Inflammatory macrophage (primary cell): ENCODE data around the gene GBGT1.
"Not testable (repeated sequence)": the region's sequence is repeated elsewhere in the genome, so short reads cannot be mapped to it uniquely, and the experiment has no call there.

Experiments
- DNase-seq, 2 donors: peaks; one replicate each; pipeline ENCODE4 v3.0.0-alpha.2; 2020 to 2022
- total RNA-seq, 18 experiments: gene quantifications; one replicate each; lab custom pipeline; 2026; ENCODE audit warnings: mixed read lengths in 6 of 18, inconsistent platforms in 2 of 18; lab: John Stamatoyannopoulos, UW

Gene GBGT1
- total RNA-seq = 6.7 to 22.5 (median 16.5) reads per million in 18 experiments

GRCh38 chr9:133163504-133164172 is at the start of gene GBGT1:
TSS of gene GBGT1 (minus strand) at chr9:133163914. CDS start at chr9:133162412, 1,502 bp downstream.
- peak; percentile 56 to 62 for DNase-seq

- DNase-seq = no peak
These were observed 46.9 kb upstream of the GBGT1 start for GRCh38 chr9:133210609-133211008.

GRCh38 chr9:133210202-133210532 is 46.5 kb upstream of the GBGT1 start:
- no peak for DNase-seq

GRCh38 chr9:133209327-133210201 is 45.9 kb upstream of the GBGT1 start:
- DNase-seq = not testable (repeated sequence)

- not testable (repeated sequence) for DNase-seq
These were observed 45.2 kb upstream of the GBGT1 start, which contains the start of gene OBP2B for GRCh38 chr9:133208880-133209300. TSS of gene OBP2B (minus strand) at chr9:133209250. CDS start at chr9:133209199, 51 bp downstream.

GRCh38 chr9:133208171-133208879 is 44.6 kb upstream of the GBGT1 start:
- not testable (repeated sequence) for DNase-seq

- no peak for DNase-seq
These were observed 43.9 kb upstream of the GBGT1 start for GRCh38 chr9:133207540-133208170.

GRCh38 chr9:133207021-133207531 is 43.4 kb upstream of the GBGT1 start:
- no peak for DNase-seq

- DNase-seq = no peak
These were observed 42.5 kb upstream of the GBGT1 start for GRCh38 chr9:133205996-133206931.

- not testable (repeated sequence) for DNase-seq
These were observed 41.8 kb upstream of the GBGT1 start for GRCh38 chr9:133205481-133205887.

GRCh38 chr9:133204993-133205336 is 41.3 kb upstream of the GBGT1 start:
- DNase-seq = no peak

GRCh38 chr9:133204335-133204992 is 40.8 kb upstream of the GBGT1 start:
- no peak for DNase-seq

- DNase-seq = no peak
These were observed 39.9 kb upstream of the GBGT1 start for GRCh38 chr9:133203506-133204075.

- no peak for DNase-seq
These were observed 39.2 kb upstream of the GBGT1 start for GRCh38 chr9:133202688-133203453.

- DNase-seq = no peak
These were observed 38.4 kb upstream of the GBGT1 start for GRCh38 chr9:133202145-133202513.

GRCh38 chr9:133201424-133202144 is 37.9 kb upstream of the GBGT1 start:
- DNase-seq = no peak

- DNase-seq = no peak
These were observed 36.9 kb upstream of the GBGT1 start for GRCh38 chr9:133200631-133201030.

- peak; percentile 19 to 29 for DNase-seq
These were observed 36.1 kb upstream of the GBGT1 start for GRCh38 chr9:133199648-133200321.
